Measurements from ENCODE around the gene MARCHF4. TPM values are rescaled to one million over a fixed set of nuclear protein-coding genes. Genes with fewer than 3 reads are reported as not detected.

Gene MARCHF4, protein sequence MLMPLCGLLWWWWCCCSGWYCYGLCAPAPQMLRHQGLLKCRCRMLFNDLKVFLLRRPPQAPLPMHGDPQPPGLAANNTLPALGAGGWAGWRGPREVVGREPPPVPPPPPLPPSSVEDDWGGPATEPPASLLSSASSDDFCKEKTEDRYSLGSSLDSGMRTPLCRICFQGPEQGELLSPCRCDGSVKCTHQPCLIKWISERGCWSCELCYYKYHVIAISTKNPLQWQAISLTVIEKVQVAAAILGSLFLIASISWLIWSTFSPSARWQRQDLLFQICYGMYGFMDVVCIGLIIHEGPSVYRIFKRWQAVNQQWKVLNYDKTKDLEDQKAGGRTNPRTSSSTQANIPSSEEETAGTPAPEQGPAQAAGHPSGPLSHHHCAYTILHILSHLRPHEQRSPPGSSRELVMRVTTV
- total RNA-seq = not detected

DNA sequence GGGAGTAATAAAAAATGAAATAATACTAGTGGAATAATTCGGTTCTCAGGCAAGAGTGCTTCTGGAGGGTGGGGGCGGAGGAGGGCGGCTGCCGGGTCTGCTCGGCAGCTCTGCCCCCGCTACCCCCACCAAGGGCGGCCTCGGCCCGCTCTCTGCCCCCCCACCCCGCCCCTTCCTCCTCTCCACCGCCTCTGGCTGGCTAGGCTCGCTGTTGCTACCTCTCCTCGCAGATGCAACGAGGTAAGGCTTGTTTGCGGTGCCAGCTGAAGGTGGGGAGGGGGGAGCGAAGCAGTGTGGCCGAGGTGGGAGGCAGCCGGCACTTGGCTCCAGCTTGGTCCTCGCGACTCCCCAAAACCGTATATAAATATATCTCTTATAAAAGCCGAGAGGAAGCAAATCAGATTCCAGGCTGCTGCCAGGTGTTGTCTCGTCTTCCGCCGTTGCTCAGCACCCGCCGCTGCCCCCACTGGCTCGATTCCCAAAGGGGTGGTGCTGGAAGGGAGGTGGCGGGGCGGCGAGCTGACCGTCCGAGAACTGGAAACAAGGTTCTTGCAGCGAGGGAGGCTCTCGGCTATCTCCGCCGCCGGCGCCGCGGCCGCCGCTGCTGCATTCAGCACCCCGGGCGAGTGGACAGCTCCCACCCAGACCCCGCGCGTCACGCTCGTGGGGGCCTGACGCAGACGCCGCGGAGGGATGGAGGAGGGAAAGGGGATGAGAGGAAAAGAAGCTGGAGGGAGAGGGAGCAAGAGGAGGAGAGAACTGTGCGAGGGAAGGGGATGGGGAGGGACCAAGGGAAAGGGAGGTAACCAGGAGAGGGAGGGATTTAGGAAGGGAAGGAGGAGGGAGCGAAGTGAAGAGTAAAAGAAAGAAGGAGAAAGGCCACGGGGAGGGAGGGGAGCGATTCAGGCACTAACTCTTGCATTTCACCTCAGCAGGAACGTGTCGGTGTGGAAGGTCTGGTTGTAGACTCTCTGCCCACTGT is at the start of gene MARCHF4:
Gene MARCHF4, minus strand, starts transcription at position 763 of the 982 bp plus-strand sequence. CDS start 2,223 bp downstream, outside the sequence.
- peaks cover 19% of the 10 kb centered on the region for H3K4me1 Mint-ChIP-seq
- peak within 1 kb of the TSS; percentile 45 for H3K4me3 Mint-ChIP-seq
- H3K36me3 Mint-ChIP-seq (ENCODE audit: low read depth) = peaks cover 8% of the 10 kb centered on the region
- peaks cover 4% of the 10 kb centered on the region for H3K9me3 Mint-ChIP-seq
- peaks cover 53% of the 10 kb centered on the region for H3K27me3 Mint-ChIP-seq
- ATAC-seq (replicated peaks) = no peak
- H3K27ac Mint-ChIP-seq = no peak within 1 kb of the TSS

DNA sequence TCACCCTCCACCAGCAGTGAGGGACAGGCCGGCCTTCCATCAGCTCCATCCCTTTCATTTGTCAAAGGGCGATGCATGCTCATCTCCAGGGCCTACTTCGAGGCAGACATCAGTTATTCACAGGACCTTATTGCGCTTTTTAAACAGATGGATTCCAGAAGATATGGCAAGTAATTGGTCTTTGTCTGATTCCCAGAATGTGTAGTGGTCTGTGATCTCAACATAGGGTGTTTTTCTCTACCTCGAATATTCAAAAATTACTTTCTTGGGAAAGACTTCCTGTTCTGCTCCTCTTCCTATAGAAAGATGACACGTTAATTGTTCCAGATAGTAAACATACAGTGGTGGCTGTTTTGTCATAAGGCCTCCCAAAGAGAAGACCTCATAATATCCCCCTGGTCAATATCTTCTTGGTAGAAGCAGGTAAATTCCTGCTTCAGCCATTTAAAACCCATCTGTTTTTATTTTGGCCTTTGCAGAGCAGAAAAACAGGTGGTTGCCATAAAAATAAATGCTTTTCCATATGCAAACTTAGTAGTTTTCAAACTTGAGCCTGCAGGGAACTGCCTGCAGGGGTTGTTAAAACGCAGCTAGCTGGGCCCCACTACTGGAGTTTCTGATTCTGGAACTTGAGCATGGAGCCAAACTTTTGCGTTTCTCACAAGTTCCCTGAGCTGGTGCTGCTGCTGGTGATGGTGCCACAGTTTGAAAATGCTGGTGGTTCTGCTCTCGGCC is 48.3 kb upstream of the MARCHF4 start:
- H3K4me1 Mint-ChIP-seq = peaks cover 17% of the 10 kb centered on the region
- peaks cover 95% of the 10 kb centered on the region for H3K36me3 Mint-ChIP-seq (ENCODE audit: low read depth)
- H3K9me3 Mint-ChIP-seq = no peaks in the 10 kb centered on the region
- no peaks in the 10 kb centered on the region for H3K27me3 Mint-ChIP-seq
- H3K4me3 Mint-ChIP-seq = no peak overlapping the region
- peak overlapping the region; percentile 49 for H3K27ac Mint-ChIP-seq
- ATAC-seq (replicated peaks) = no peak

DNA sequence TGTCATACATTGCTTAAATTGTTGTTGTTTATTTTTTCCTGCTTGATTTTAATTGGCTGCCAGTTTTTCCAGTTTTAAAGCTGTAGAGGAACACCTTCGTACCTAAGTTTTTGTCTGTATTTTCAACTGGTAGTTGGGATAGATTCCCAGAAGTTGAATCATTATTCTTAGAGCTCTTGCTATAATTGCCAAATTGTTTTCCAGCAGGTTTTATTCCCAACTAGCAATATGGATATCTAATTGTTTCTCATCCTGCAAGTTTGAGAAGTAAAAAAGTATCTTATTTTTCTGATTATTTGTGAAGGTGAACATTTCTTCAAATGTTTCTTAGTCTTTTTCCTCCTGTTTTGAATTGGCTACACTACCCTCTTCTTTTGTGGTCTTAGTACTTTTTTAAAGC is 46.7 kb upstream of the MARCHF4 start:
- Mint-ChIP-seq H3K4me3 (no peak overlapping the region), H3K27ac (no peak overlapping the region), H3K4me1 (peaks cover 17% of the 10 kb centered on the region), H3K36me3 (ENCODE audit: low read depth) (peaks cover 86% of the 10 kb centered on the region), H3K9me3 (no peaks in the 10 kb centered on the region), H3K27me3 (no peaks in the 10 kb centered on the region)
- ATAC-seq (replicated peaks) = no peak

- H3K27me3 Mint-ChIP-seq = no peaks in the 10 kb centered on the region
- no peaks in the 10 kb centered on the region for H3K9me3 Mint-ChIP-seq
- no peak for ATAC-seq (replicated peaks)
- H3K36me3 Mint-ChIP-seq (ENCODE audit: low read depth) = peaks cover 70% of the 10 kb centered on the region
- no peak overlapping the region for H3K4me3 Mint-ChIP-seq
- no peak overlapping the region for H3K27ac Mint-ChIP-seq
- H3K4me1 Mint-ChIP-seq = peaks cover 17% of the 10 kb centered on the region
Measured at GRCh38 chr2:216416571-216417307, 44.5 kb upstream of the MARCHF4 start.

- H3K9me3 Mint-ChIP-seq = no peaks in the 10 kb centered on the region
- peaks cover 17% of the 10 kb centered on the region for H3K4me1 Mint-ChIP-seq
- H3K27me3 Mint-ChIP-seq = no peaks in the 10 kb centered on the region
- peaks cover 58% of the 10 kb centered on the region for H3K36me3 Mint-ChIP-seq (ENCODE audit: low read depth)
- no peak overlapping the region for H3K27ac Mint-ChIP-seq
- H3K4me3 Mint-ChIP-seq = no peak overlapping the region
- ATAC-seq (replicated peaks) = no peak
Measured at GRCh38 chr2:216415541-216415940, 43.3 kb upstream of the MARCHF4 start.

- Mint-ChIP-seq H3K9me3 (no peaks in the 10 kb centered on the region), H3K27me3 (no peaks in the 10 kb centered on the region), H3K36me3 (ENCODE audit: low read depth) (peaks cover 51% of the 10 kb centered on the region), H3K27ac (no peak overlapping the region), H3K4me1 (peaks cover 12% of the 10 kb centered on the region), H3K4me3 (no peak overlapping the region)
- no peak for ATAC-seq (replicated peaks)
Measured at GRCh38 chr2:216414772-216415319, 42.6 kb upstream of the MARCHF4 start.

- Mint-ChIP-seq H3K27ac (no peak overlapping the region), H3K27me3 (no peaks in the 10 kb centered on the region), H3K4me1 (peaks cover 8% of the 10 kb centered on the region), H3K4me3 (peak overlapping the region; percentile 96), H3K36me3 (ENCODE audit: low read depth) (peaks cover 41% of the 10 kb centered on the region), H3K9me3 (no peaks in the 10 kb centered on the region)
- ATAC-seq (replicated peaks) = no peak
Measured at GRCh38 chr2:216413882-216414281, 41.6 kb upstream of the MARCHF4 start.

- Mint-ChIP-seq H3K36me3 (ENCODE audit: low read depth) (peaks cover 25% of the 10 kb centered on the region), H3K4me3 (peak within 1 kb of the TSS; percentile 96), H3K27ac (peak within 1 kb of the TSS; percentile 95), H3K4me1 (peaks cover 2% of the 10 kb centered on the region), H3K9me3 (no peaks in the 10 kb centered on the region), H3K27me3 (peaks cover 5% of the 10 kb centered on the region)
- ATAC-seq (replicated peaks) = peak; percentile 94
Measured at GRCh38 chr2:216412022-216412999, 40.0 kb upstream of the MARCHF4 start, which contains the start of gene SMARCAL1. Gene SMARCAL1, plus strand, starts transcription at chr2:216412484. Its CDS starts 2,221 bp downstream, at chr2:216414705.

GRCh38 chr2:216410550-216410949 is 38.3 kb upstream of the MARCHF4 start:
- no peak for ATAC-seq (replicated peaks)
- Mint-ChIP-seq H3K36me3 (ENCODE audit: low read depth) (peaks cover 12% of the 10 kb centered on the region), H3K9me3 (no peaks in the 10 kb centered on the region), H3K27me3 (peaks cover 7% of the 10 kb centered on the region), H3K4me3 (no peak overlapping the region), H3K27ac (no peak overlapping the region), H3K4me1 (no peaks in the 10 kb centered on the region)

- peaks cover 6% of the 10 kb centered on the region for H3K36me3 Mint-ChIP-seq (ENCODE audit: low read depth)
- no peak overlapping the region for H3K27ac Mint-ChIP-seq
- H3K9me3 Mint-ChIP-seq = no peaks in the 10 kb centered on the region
- no peak overlapping the region for H3K4me3 Mint-ChIP-seq
- no peak for ATAC-seq (replicated peaks)
- no peaks in the 10 kb centered on the region for H3K4me1 Mint-ChIP-seq
- peaks cover 8% of the 10 kb centered on the region for H3K27me3 Mint-ChIP-seq
Measured at GRCh38 chr2:216408426-216409290, 36.4 kb upstream of the MARCHF4 start.

DNA sequence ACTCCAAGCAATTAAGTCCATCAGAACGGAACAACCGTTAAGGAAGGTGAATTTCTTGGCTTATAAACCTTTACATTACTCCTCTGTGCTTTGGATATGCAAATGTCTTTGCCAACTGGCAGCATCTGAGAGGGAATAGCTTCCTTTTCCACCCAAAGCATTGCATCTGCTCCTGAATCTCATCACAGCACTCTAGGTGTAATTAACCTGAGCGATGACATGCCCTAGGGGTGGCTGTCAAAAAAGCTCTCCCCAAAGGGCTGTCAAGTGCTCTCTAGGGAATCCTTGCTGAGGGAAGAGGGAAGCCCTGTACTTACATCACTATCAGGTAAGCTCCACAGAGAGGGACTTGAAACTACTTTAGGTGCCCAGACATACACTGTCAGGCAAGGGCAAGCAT is 34.5 kb upstream of the MARCHF4 start:
- no peak for ATAC-seq (replicated peaks)
- Mint-ChIP-seq H3K27ac (no peak overlapping the region), H3K36me3 (ENCODE audit: low read depth) (no peaks in the 10 kb centered on the region), H3K4me3 (no peak overlapping the region), H3K4me1 (no peaks in the 10 kb centered on the region), H3K27me3 (peaks cover 8% of the 10 kb centered on the region), H3K9me3 (no peaks in the 10 kb centered on the region)

DNA sequence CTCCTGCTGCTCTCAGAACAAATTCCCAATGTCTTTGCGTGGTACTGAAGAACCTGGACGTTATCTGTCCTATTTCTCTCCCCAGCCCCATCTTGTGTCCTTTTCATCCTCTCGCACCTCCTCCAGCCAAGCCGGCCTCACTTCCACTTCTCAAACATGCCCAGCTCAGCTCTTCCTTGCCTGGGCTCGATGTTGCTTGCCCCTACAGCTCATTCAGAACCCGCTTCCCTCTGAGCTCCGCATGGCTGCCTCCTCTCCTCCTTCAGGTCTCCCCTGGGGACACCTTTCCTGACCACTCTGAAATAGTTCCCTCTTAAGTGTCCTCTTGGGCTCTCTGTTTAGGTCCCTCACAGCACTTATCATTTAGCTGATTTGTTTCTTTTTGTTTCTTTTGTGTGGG is 33.3 kb upstream of the MARCHF4 start:
- Mint-ChIP-seq H3K4me3 (no peak overlapping the region), H3K9me3 (no peaks in the 10 kb centered on the region), H3K27ac (no peak overlapping the region), H3K36me3 (ENCODE audit: low read depth) (no peaks in the 10 kb centered on the region), H3K4me1 (no peaks in the 10 kb centered on the region), H3K27me3 (peaks cover 8% of the 10 kb centered on the region)
- ATAC-seq (replicated peaks) = no peak
